Measurements from ENCODE around the gene PEX14. TPM values are rescaled to one million over a fixed set of nuclear protein-coding genes. Genes with fewer than 3 reads are reported as not detected.

PEX14 gene
- total RNA-seq, 1 donor from 2014 or later, result 28.0 TPM

GRCh38 chr1:10676963-10677362 is 202.2 kb downstream of the PEX14 start:
- peaks cover 9% of the 10 kb centered on the region for H3K27me3 Mint-ChIP-seq (ENCODE audit: low read depth)
- peaks cover 23% of the 10 kb centered on the region for H3K4me1 Mint-ChIP-seq
- no peak for DNase-seq (ENCODE audit: low read depth, low spot score)
- no peak overlapping the region for H3K27ac Mint-ChIP-seq (ENCODE audit: unreplicated experiment)
- no peaks in the 10 kb centered on the region for H3K36me3 Mint-ChIP-seq (ENCODE audit: low read depth)
- H3K9me3 Mint-ChIP-seq, result no peaks in the 10 kb centered on the region
- no peak overlapping the region for H3K4me3 Mint-ChIP-seq
- no peak for TF ChIP-seq CTCF (conservative IDR thresholded peaks at IDR 0.05)

GRCh38 chr1:10677491-10678391 is 203.0 kb downstream of the PEX14 start:
- no peak for DNase-seq (ENCODE audit: low read depth, low spot score)
- no peak for TF ChIP-seq CTCF (conservative IDR thresholded peaks at IDR 0.05)
- Mint-ChIP-seq H3K27ac (ENCODE audit: unreplicated experiment) (no peak overlapping the region), H3K4me3 (no peak overlapping the region), H3K36me3 (ENCODE audit: low read depth) (no peaks in the 10 kb centered on the region), H3K9me3 (no peaks in the 10 kb centered on the region), H3K4me1 (peaks cover 20% of the 10 kb centered on the region), H3K27me3 (ENCODE audit: low read depth) (peaks cover 16% of the 10 kb centered on the region)

- Mint-ChIP-seq H3K4me3 (no peak overlapping the region), H3K27ac (ENCODE audit: unreplicated experiment) (no peak overlapping the region), H3K27me3 (ENCODE audit: low read depth) (peaks cover 23% of the 10 kb centered on the region), H3K36me3 (ENCODE audit: low read depth) (no peaks in the 10 kb centered on the region), H3K9me3 (no peaks in the 10 kb centered on the region), H3K4me1 (peaks cover 18% of the 10 kb centered on the region)
- no peak for DNase-seq (ENCODE audit: low read depth, low spot score)
- TF ChIP-seq CTCF (conservative IDR thresholded peaks at IDR 0.05), result no peak
Observed at GRCh38 chr1:10678402-10678801, 203.7 kb downstream of the PEX14 start.

GRCh38 chr1:10678852-10679251 is 204.1 kb downstream of the PEX14 start:
- Mint-ChIP-seq H3K27ac (ENCODE audit: unreplicated experiment) (no peak overlapping the region), H3K9me3 (no peaks in the 10 kb centered on the region), H3K4me3 (no peak overlapping the region), H3K36me3 (ENCODE audit: low read depth) (no peaks in the 10 kb centered on the region), H3K27me3 (ENCODE audit: low read depth) (peaks cover 27% of the 10 kb centered on the region), H3K4me1 (peaks cover 20% of the 10 kb centered on the region)
- TF ChIP-seq CTCF (conservative IDR thresholded peaks at IDR 0.05), result no peak
- no peak for DNase-seq (ENCODE audit: low read depth, low spot score)

- DNase-seq (ENCODE audit: low read depth, low spot score), result no peak
- H3K27me3 Mint-ChIP-seq (ENCODE audit: low read depth), result peaks cover 30% of the 10 kb centered on the region
- H3K4me3 Mint-ChIP-seq, result no peak overlapping the region
- no peak overlapping the region for H3K27ac Mint-ChIP-seq (ENCODE audit: unreplicated experiment)
- no peaks in the 10 kb centered on the region for H3K36me3 Mint-ChIP-seq (ENCODE audit: low read depth)
- peaks cover 20% of the 10 kb centered on the region for H3K4me1 Mint-ChIP-seq
- no peak for TF ChIP-seq CTCF (conservative IDR thresholded peaks at IDR 0.05)
- no peaks in the 10 kb centered on the region for H3K9me3 Mint-ChIP-seq
Observed at GRCh38 chr1:10679496-10680220, 204.9 kb downstream of the PEX14 start.

Other genes with a start within 250 kb of the PEX14 start
- gene PGD, start 75.9 kb upstream of the PEX14 start, total RNA-seq, result 484 and 496 TPM in 2 replicates
- 25.9 and 26.9 TPM in 2 replicates for gene CENPS, start 44.5 kb upstream of the PEX14 start, total RNA-seq
- gene CORT, start 24.9 kb upstream of the PEX14 start, total RNA-seq, result 1.2 and 1.3 TPM in 2 replicates
- 50.5 and 54.0 TPM in 2 replicates for gene DFFA, start 2.4 kb upstream of the PEX14 start, total RNA-seq

Data from neural crest cell (in vitro differentiated cells).